Measurements from ENCODE around the gene HLF.

HLF gene

GRCh38 chr17:55319933-55320593 is 55.3 kb downstream of the HLF start:
- TF ChIP-seq POLR2AphosphoS5 (IDR thresholded peaks at IDR 0.05; ENCODE audit: low read depth, low read length) (no peak), TAF1 (IDR thresholded peaks at IDR 0.05; ENCODE audit: low read depth, low read length) (no peak), POU2F2 (IDR thresholded peaks at IDR 0.05; ENCODE audit: low read depth, low read length) (no peak), POLR2A (IDR thresholded peaks at IDR 0.05; ENCODE audit: low read depth, low read length) (no peak), SPI1 (IDR thresholded peaks at IDR 0.05; ENCODE audit: low read depth, low read length) (no peak), PAX5 (IDR thresholded peaks at IDR 0.05; ENCODE audit: insufficient read depth, low read length, severe bottlenecking) (no peak)
- FAIRE-seq, result no peak

GRCh38 chr17:55320594-55321426 is 56.0 kb downstream of the HLF start:
- no peak for TF ChIP-seq SPI1 (IDR thresholded peaks at IDR 0.05; ENCODE audit: low read depth, low read length)
- no peak for TF ChIP-seq TAF1 (IDR thresholded peaks at IDR 0.05; ENCODE audit: low read depth, low read length)
- TF ChIP-seq PAX5 (IDR thresholded peaks at IDR 0.05; ENCODE audit: insufficient read depth, low read length, severe bottlenecking), result no peak
- no peak for TF ChIP-seq POLR2AphosphoS5 (IDR thresholded peaks at IDR 0.05; ENCODE audit: low read depth, low read length)
- no peak for TF ChIP-seq POLR2A (IDR thresholded peaks at IDR 0.05; ENCODE audit: low read depth, low read length)
- TF ChIP-seq POU2F2 (IDR thresholded peaks at IDR 0.05; ENCODE audit: low read depth, low read length), result no peak
- FAIRE-seq (no peak), DNase-seq (ENCODE audit: insufficient read length, low spot score) (no peak)

More at GRCh38 chr17:55319933-55320593, 55.3 kb downstream of the HLF start:
- no peak for DNase-seq (ENCODE audit: insufficient read length, low spot score)

- DNase-seq (ENCODE audit: insufficient read length, low spot score), result no peak
- FAIRE-seq, result no peak
- TF ChIP-seq POU2F2 (IDR thresholded peaks at IDR 0.05; ENCODE audit: low read depth, low read length), result no peak
- no peak for TF ChIP-seq POLR2AphosphoS5 (IDR thresholded peaks at IDR 0.05; ENCODE audit: low read depth, low read length)
- no peak for TF ChIP-seq POLR2A (IDR thresholded peaks at IDR 0.05; ENCODE audit: low read depth, low read length)
- TF ChIP-seq TAF1 (IDR thresholded peaks at IDR 0.05; ENCODE audit: low read depth, low read length), result no peak
- TF ChIP-seq PAX5 (IDR thresholded peaks at IDR 0.05; ENCODE audit: insufficient read depth, low read length, severe bottlenecking), result no peak
- TF ChIP-seq SPI1 (IDR thresholded peaks at IDR 0.05; ENCODE audit: low read depth, low read length), result no peak
Measured at GRCh38 chr17:55321427-55322060, 56.8 kb downstream of the HLF start.

- DNase-seq (ENCODE audit: insufficient read length, low spot score), result no peak
- FAIRE-seq, result no peak
- no peak for TF ChIP-seq POLR2A (IDR thresholded peaks at IDR 0.05; ENCODE audit: low read depth, low read length)
- no peak for TF ChIP-seq PAX5 (IDR thresholded peaks at IDR 0.05; ENCODE audit: insufficient read depth, low read length, severe bottlenecking)
- TF ChIP-seq POU2F2 (IDR thresholded peaks at IDR 0.05; ENCODE audit: low read depth, low read length), result no peak
- no peak for TF ChIP-seq SPI1 (IDR thresholded peaks at IDR 0.05; ENCODE audit: low read depth, low read length)
- TF ChIP-seq POLR2AphosphoS5 (IDR thresholded peaks at IDR 0.05; ENCODE audit: low read depth, low read length), result no peak
- TF ChIP-seq TAF1 (IDR thresholded peaks at IDR 0.05; ENCODE audit: low read depth, low read length), result no peak
Measured at GRCh38 chr17:55322453-55322985, 57.8 kb downstream of the HLF start.

- TF ChIP-seq POLR2AphosphoS5 (IDR thresholded peaks at IDR 0.05; ENCODE audit: low read depth, low read length), result no peak
- no peak for TF ChIP-seq TAF1 (IDR thresholded peaks at IDR 0.05; ENCODE audit: low read depth, low read length)
- TF ChIP-seq PAX5 (IDR thresholded peaks at IDR 0.05; ENCODE audit: insufficient read depth, low read length, severe bottlenecking), result no peak
- TF ChIP-seq POLR2A (IDR thresholded peaks at IDR 0.05; ENCODE audit: low read depth, low read length), result no peak
- TF ChIP-seq POU2F2 (IDR thresholded peaks at IDR 0.05; ENCODE audit: low read depth, low read length), result no peak
- no peak for TF ChIP-seq SPI1 (IDR thresholded peaks at IDR 0.05; ENCODE audit: low read depth, low read length)
- no peak for DNase-seq (ENCODE audit: insufficient read length, low spot score)
- FAIRE-seq, result no peak
Measured at GRCh38 chr17:55323518-55324295, 58.9 kb downstream of the HLF start.

GRCh38 chr17:55324296-55324978 is 59.7 kb downstream of the HLF start:
- no peak for TF ChIP-seq POLR2AphosphoS5 (IDR thresholded peaks at IDR 0.05; ENCODE audit: low read depth, low read length)
- no peak for TF ChIP-seq POU2F2 (IDR thresholded peaks at IDR 0.05; ENCODE audit: low read depth, low read length)
- TF ChIP-seq TAF1 (IDR thresholded peaks at IDR 0.05; ENCODE audit: low read depth, low read length), result no peak
- TF ChIP-seq SPI1 (IDR thresholded peaks at IDR 0.05; ENCODE audit: low read depth, low read length), result no peak
- no peak for TF ChIP-seq PAX5 (IDR thresholded peaks at IDR 0.05; ENCODE audit: insufficient read depth, low read length, severe bottlenecking)
- no peak for FAIRE-seq
- no peak for DNase-seq (ENCODE audit: insufficient read length, low spot score)

- no peak for DNase-seq (ENCODE audit: insufficient read length, low spot score)
- no peak for FAIRE-seq
- TF ChIP-seq POU2F2 (IDR thresholded peaks at IDR 0.05; ENCODE audit: low read depth, low read length), result no peak
- TF ChIP-seq POLR2AphosphoS5 (IDR thresholded peaks at IDR 0.05; ENCODE audit: low read depth, low read length), result no peak
- TF ChIP-seq PAX5 (IDR thresholded peaks at IDR 0.05; ENCODE audit: insufficient read depth, low read length, severe bottlenecking), result no peak
- no peak for TF ChIP-seq TAF1 (IDR thresholded peaks at IDR 0.05; ENCODE audit: low read depth, low read length)
- TF ChIP-seq POLR2A (IDR thresholded peaks at IDR 0.05; ENCODE audit: low read depth, low read length), result no peak
- no peak for TF ChIP-seq SPI1 (IDR thresholded peaks at IDR 0.05; ENCODE audit: low read depth, low read length)
Measured at GRCh38 chr17:55325406-55325805, 60.6 kb downstream of the HLF start.

GRCh38 chr17:55326030-55326429 is 61.3 kb downstream of the HLF start:
- no peak for DNase-seq (ENCODE audit: insufficient read length, low spot score)
- no peak for TF ChIP-seq POLR2A (IDR thresholded peaks at IDR 0.05; ENCODE audit: low read depth, low read length)
- FAIRE-seq, result no peak
